Keratinocyte (primary cell): Measurements from ENCODE around the gene CLRN2. TPM values are rescaled to one million over a fixed set of nuclear protein-coding genes. Genes with fewer than 3 reads are reported as not detected.

ENCODE experiments used
- DNase-seq: peaks from one replicate; pipeline ENCODE4 v3.0.0-alpha.2; 2011; ENCODE audit warnings: low read depth, missing footprints, low spot score
- FAIRE-seq: peaks from 2 replicates; lab custom pipeline; 2011; peaks lifted over from hg19 to GRCh38; lab: Jason Lieb, UNC
- H2AFZ ChIP-seq: 2 replicates; pipeline ENCODE4 v1.6.0; 2012; ENCODE audit warnings: low read length, control low read depth, inconsistent platforms; ENCODE audit not compliant: control insufficient read depth
- H3K27ac ChIP-seq: 2 replicates; pipeline ENCODE4 v1.5.1; 2011; ENCODE audit warnings: low read length; ENCODE audit not compliant: control insufficient read depth, insufficient read depth
- H3K27me3 ChIP-seq: 3 replicates; pipeline ENCODE4 v1.6.0; 2011; ENCODE audit warnings: low read length; ENCODE audit not compliant: control insufficient read depth, insufficient read depth; ENCODE audit errors: extremely low read depth
- H3K36me3 ChIP-seq, 2 experiments: 2 replicates in 1 of 2; 3 replicates in 1 of 2; pipeline ENCODE4 v1.5.1; 2011; ENCODE audit warnings: low read length in 2 of 2, mild to moderate bottlenecking in 1 of 2; ENCODE audit not compliant: control insufficient read depth in 2 of 2, insufficient read depth in 2 of 2; ENCODE audit errors: extremely low read depth in 1 of 2
- H3K4me1 ChIP-seq: 3 replicates; pipeline ENCODE4 v1.5.1; 2011; ENCODE audit warnings: low read length; ENCODE audit not compliant: control insufficient read depth, insufficient read depth; ENCODE audit errors: extremely low read depth
- H3K4me2 ChIP-seq: 3 replicates; pipeline ENCODE4 v1.6.0; 2011; ENCODE audit warnings: low read depth, low read length; ENCODE audit not compliant: control insufficient read depth, insufficient read depth; ENCODE audit errors: extremely low read depth
- H3K4me3 ChIP-seq, 3 experiments: fragments of 200-600 bp in 1 of 3; sonication (generic) in 1 of 3; 2 replicates in 2 of 3; 3 replicates in 1 of 3; pipeline ENCODE4 v1.5.1; 2011 to 2016; ENCODE audit warnings: low read length in 3 of 3, mild to moderate bottlenecking in 3 of 3, control low read depth in 2 of 3, inconsistent platforms in 1 of 3, low read depth in 1 of 3, mixed read lengths in 1 of 3, mixed run types in 1 of 3, moderate library complexity in 1 of 3; ENCODE audit not compliant: control insufficient read depth in 2 of 3, insufficient read depth in 2 of 3; ENCODE audit errors: extremely low read depth in 1 of 3
- H3K79me2 ChIP-seq: 2 replicates; pipeline ENCODE4 v1.6.0; 2012; ENCODE audit warnings: low read length; ENCODE audit not compliant: control insufficient read depth, insufficient read depth
- H3K9ac ChIP-seq: 3 replicates; pipeline ENCODE4 v1.6.0; 2011; ENCODE audit warnings: low read length; ENCODE audit not compliant: control insufficient read depth, insufficient read depth; ENCODE audit errors: extremely low read depth
- H3K9me1 ChIP-seq: 3 replicates; pipeline ENCODE4 v1.6.0; 2011; ENCODE audit warnings: low read length; ENCODE audit not compliant: control insufficient read depth, insufficient read depth; ENCODE audit errors: extremely low read depth
- H3K9me3 ChIP-seq: 2 replicates; pipeline ENCODE4 v1.5.1; 2012; ENCODE audit warnings: low read depth, low read length; ENCODE audit not compliant: control insufficient read depth
- H4K20me1 ChIP-seq: 3 replicates; pipeline ENCODE4 v1.6.0; 2011; ENCODE audit warnings: low read length; ENCODE audit not compliant: control insufficient read depth, insufficient read depth; ENCODE audit errors: extremely low read depth
- CTCF ChIP-seq, 3 experiments: IDR thresholded peaks in 1 of 3; conservative IDR thresholded peaks in 1 of 3; optimal IDR thresholded peaks in 1 of 3; 2 replicates in 2 of 3; 3 replicates in 1 of 3; pipeline versions ENCODE3 to v1.5.1; 2011; ENCODE audit warnings: low read length in 3 of 3, mild to moderate bottlenecking in 3 of 3, moderate library complexity in 2 of 3, control low read depth in 1 of 3, inconsistent platforms in 1 of 3; ENCODE audit not compliant: insufficient read depth in 2 of 3; ENCODE audit errors: extremely low read depth in 1 of 3
- EZH2 ChIP-seq: IDR thresholded peaks from one replicate; pipeline ENCODE4 v1.6.1; 2012; ENCODE audit warnings: inconsistent platforms, mild to moderate bottlenecking, low read length, moderate library complexity
- dilution Hi-C: fragments of 300-500 bp; cut with MboI; formaldehyde crosslinking; loops from one replicate; pipeline ENCODE4 v1.7.0; 2020; ENCODE audit warnings: low sequenced_read_pairs; ENCODE audit not compliant: extremely low pct_ligation_motif_present
- polyA plus RNA-seq, 5 experiments: library from polyadenylated mRNA; depleted of rRNA in 3 of 5; stranded (reverse) in 3 of 5; stranded (forward) in 1 of 5; unstranded in 1 of 5; fragments of >200 nt; gene quantifications; 1 replicate in 1 of 5; 2 replicates in 3 of 5; 3 replicates in 1 of 5; pipeline versions ENCODE4 v1.2.1 to v1.2.3, GENCODE V29; 2011 to 2012; ENCODE audit warnings: missing spikeins in 2 of 5, low read depth in 1 of 5, low replicate concordance in 1 of 5

CLRN2 gene
- polyA plus RNA-seq, 1 donor (not counting 4 experiments of a cell fraction or from before 2014, with no cell fraction given) = not detected

GRCh38 chr4:17492876-17493275 is 22.1 kb upstream of the CLRN2 start:
- Histone ChIP-seq H3K9me1 (no peaks in the 10 kb centered on the region), H3K27ac (no peak overlapping the region), H2AFZ (no peak overlapping the region), H4K20me1 (no peaks in the 10 kb centered on the region), H3K27me3 (no peaks in the 10 kb centered on the region), H3K36me3 (peaks cover 16 to 52% of the 10 kb centered on the region in 2 experiments), H3K4me1 (peaks cover 8% of the 10 kb centered on the region), H3K79me2 (peaks cover 9% of the 10 kb centered on the region), H3K9me3 (no peaks in the 10 kb centered on the region), H3K9ac (no peak overlapping the region), H3K4me3 (no peak overlapping the region), H3K4me2 (no peak overlapping the region)
- peak; percentile 46 for FAIRE-seq
- dilution Hi-C loops = no loop called here
- TF ChIP-seq EZH2 = no peak
- TF ChIP-seq CTCF (optimal IDR thresholded peaks at IDR 0.05 in 1 of 3, IDR thresholded peaks at IDR 0.05 in 1 of 3, conservative IDR thresholded peaks at IDR 0.05 in 1 of 3; ENCODE audit: extremely low read depth in 1 of 3, insufficient read depth in 2 of 3, low read length in 3 of 3) = no peak
- DNase-seq = no peak

GRCh38 chr4:17493619-17494018 is 21.3 kb upstream of the CLRN2 start:
- dilution Hi-C loops = no loop called here
- Histone ChIP-seq H3K79me2 (peaks cover 9% of the 10 kb centered on the region), H3K9me1 (no peaks in the 10 kb centered on the region), H3K9me3 (no peaks in the 10 kb centered on the region), H3K27ac (peak overlapping the region; percentile 55), H3K36me3 (peaks cover 18 to 47% of the 10 kb centered on the region in 2 experiments), H3K4me1 (peaks cover 8% of the 10 kb centered on the region), H3K4me2 (peak overlapping the region; percentile 16), H3K27me3 (no peaks in the 10 kb centered on the region), H4K20me1 (no peaks in the 10 kb centered on the region), H2AFZ (no peak overlapping the region), H3K4me3 (no peak overlapping the region), H3K9ac (peak overlapping the region; percentile 4)
- DNase-seq = no peak
- FAIRE-seq = no peak
- TF ChIP-seq CTCF (optimal IDR thresholded peaks at IDR 0.05 in 1 of 3, IDR thresholded peaks at IDR 0.05 in 1 of 3, conservative IDR thresholded peaks at IDR 0.05 in 1 of 3; ENCODE audit: extremely low read depth in 1 of 3, insufficient read depth in 2 of 3, low read length in 3 of 3) (no peak), EZH2 (no peak)
